H1 (cell line): ENCODE measurements around the gene CUEDC1.

Source experiments
- CEBPB ChIP-seq: IDR thresholded peaks from 2 replicates; pipeline ENCODE4 v1.6.1; 2012; ENCODE audit warnings: low read depth, low read length
- GABPA ChIP-seq: IDR thresholded peaks from 2 replicates; pipeline ENCODE4 v1.6.1; 2011; ENCODE audit warnings: mild to moderate bottlenecking, low read length, moderate library complexity, borderline replicate concordance; ENCODE audit not compliant: insufficient read depth
- POLR2AphosphoS5 ChIP-seq: IDR thresholded peaks from 2 replicates; pipeline ENCODE4 v1.6.1; 2011; ENCODE audit warnings: low read depth, low read length
- RBBP5 ChIP-seq: IDR thresholded peaks from 2 replicates; pipeline ENCODE4 v1.7.1; 2012; ENCODE audit warnings: low read depth, mild to moderate bottlenecking, inconsistent platforms, low read length, moderate library complexity, borderline replicate concordance
- TF ChIP-seq, protein P1 (sequence below), 3 experiments: IDR thresholded peaks; 1 replicate in 2 of 3; 2 replicates in 1 of 3; pipeline versions ENCODE4 v1.5.1 to v1.6.1; 2011; ENCODE audit warnings: low read length in 3 of 3, mild to moderate bottlenecking in 3 of 3, inconsistent platforms in 2 of 3, low read depth in 1 of 3, moderate library complexity in 1 of 3; ENCODE audit not compliant: insufficient read depth in 1 of 3; ENCODE audit errors: control extremely low read depth in 1 of 3
- TF ChIP-seq, protein P2 (sequence below): IDR thresholded peaks from 2 replicates; pipeline ENCODE4 v1.6.1; 2012; ENCODE audit warnings: low read length, inconsistent platforms

DNA sequence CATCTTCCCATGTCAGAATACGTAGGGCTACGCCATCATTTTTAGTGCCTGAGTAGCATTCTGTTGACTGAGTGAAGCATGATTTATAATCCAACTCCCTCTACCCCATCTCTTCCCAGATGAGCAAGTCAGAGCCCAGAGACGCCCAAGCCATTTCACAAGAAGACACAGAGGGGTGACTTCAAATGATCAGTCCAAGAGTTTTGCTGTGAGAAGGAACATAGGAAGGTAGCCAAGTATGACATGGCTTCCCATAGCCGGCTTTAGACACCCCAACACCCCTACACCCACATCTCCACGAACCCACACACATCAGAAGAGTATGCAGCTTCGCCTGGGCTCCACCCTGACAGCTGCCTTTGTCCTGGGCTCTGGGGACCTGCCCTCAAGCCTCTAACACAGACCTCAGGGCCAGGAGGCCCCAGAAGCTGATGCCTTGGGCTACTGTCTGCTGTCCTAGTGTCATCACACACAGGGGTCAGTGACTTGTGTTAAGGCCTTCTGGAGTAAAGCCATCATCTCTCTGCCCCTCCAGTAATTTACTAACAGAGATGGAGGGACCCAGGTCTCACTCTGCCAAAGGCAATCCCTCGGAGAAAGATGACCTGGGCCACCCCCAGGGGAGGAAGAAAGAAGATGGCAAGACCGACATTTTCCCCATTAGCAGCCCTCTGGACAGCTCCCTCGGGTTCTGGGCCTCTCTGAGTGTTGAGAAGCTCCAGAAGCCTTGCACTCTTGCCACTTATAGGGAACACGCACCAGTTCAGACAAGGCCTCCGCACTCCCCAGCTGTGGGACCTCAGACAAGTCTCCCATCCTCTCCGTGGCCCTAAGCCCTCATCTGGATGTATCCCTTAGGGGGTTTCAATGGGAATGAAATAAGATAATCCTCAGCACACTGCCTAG lies 66.6 kb downstream of the CUEDC1 start:
- TF ChIP-seq, protein P1, sequence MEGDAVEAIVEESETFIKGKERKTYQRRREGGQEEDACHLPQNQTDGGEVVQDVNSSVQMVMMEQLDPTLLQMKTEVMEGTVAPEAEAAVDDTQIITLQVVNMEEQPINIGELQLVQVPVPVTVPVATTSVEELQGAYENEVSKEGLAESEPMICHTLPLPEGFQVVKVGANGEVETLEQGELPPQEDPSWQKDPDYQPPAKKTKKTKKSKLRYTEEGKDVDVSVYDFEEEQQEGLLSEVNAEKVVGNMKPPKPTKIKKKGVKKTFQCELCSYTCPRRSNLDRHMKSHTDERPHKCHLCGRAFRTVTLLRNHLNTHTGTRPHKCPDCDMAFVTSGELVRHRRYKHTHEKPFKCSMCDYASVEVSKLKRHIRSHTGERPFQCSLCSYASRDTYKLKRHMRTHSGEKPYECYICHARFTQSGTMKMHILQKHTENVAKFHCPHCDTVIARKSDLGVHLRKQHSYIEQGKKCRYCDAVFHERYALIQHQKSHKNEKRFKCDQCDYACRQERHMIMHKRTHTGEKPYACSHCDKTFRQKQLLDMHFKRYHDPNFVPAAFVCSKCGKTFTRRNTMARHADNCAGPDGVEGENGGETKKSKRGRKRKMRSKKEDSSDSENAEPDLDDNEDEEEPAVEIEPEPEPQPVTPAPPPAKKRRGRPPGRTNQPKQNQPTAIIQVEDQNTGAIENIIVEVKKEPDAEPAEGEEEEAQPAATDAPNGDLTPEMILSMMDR (IDR thresholded peaks at IDR 0.05; ENCODE audit: control extremely low read depth in 1 of 3, insufficient read depth in 1 of 3, low read depth in 1 of 3, low read length in 3 of 3), result no peak
- no peak for TF ChIP-seq CEBPB
- TF ChIP-seq POLR2AphosphoS5, result no peak
- no peak for TF ChIP-seq GABPA
- TF ChIP-seq, protein P2, sequence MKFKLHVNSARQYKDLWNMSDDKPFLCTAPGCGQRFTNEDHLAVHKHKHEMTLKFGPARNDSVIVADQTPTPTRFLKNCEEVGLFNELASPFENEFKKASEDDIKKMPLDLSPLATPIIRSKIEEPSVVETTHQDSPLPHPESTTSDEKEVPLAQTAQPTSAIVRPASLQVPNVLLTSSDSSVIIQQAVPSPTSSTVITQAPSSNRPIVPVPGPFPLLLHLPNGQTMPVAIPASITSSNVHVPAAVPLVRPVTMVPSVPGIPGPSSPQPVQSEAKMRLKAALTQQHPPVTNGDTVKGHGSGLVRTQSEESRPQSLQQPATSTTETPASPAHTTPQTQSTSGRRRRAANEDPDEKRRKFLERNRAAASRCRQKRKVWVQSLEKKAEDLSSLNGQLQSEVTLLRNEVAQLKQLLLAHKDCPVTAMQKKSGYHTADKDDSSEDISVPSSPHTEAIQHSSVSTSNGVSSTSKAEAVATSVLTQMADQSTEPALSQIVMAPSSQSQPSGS, result no peak
- TF ChIP-seq RBBP5, result no peak
